ENCODE measurements around the gene NARS2.
"Not testable (repeated sequence)": the region's sequence is repeated elsewhere in the genome, so short reads cannot be mapped to it uniquely, and the experiment has no call there.

NARS2 gene

GRCh38 chr11:78575478-78575877, 814 bp upstream of the NARS2 start:
- DNase-seq (ENCODE audit: low read depth): no peak

DNA sequence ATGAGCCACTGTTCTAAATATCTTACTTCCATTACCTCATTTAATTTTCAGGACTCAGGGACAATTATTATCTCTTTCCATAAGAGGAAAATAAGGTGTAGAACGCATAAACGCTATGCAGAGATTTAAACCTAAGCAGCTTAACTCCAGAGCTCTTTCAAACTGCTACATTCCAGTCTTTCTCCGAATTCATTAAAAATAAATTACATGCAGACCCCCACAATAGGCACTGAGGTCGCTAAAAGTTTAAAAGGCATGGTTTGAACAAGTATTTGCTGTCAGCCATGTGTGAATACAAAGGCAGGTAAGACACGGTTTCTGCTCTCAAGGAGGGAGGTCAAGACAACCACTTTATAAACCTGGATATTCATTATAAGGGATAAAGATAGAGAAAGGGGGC, 983 bp downstream of the NARS2 start:
- DNase-seq (ENCODE audit: low read depth): no peak

DNA sequence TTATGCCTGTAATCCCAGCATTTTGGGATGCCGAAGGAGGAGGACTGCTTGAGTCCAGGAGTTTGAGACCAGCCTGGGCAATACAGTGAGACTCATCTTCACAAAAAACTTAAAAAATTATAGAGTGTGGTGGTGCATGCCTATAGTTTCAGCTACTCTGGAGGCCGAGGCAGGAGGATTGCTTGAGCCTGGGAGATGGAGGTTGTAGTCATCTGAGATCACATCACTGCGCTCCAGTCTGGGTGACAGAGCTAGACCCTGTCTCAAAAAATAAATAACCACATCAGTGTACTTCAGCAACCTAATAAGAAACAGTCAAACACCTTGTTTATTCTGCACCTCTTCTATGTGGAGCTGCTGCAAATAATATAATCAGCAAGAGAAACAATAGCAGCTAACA, 1.4 kb downstream of the NARS2 start:
- DNase-seq (ENCODE audit: low read depth): no peak

DNA sequence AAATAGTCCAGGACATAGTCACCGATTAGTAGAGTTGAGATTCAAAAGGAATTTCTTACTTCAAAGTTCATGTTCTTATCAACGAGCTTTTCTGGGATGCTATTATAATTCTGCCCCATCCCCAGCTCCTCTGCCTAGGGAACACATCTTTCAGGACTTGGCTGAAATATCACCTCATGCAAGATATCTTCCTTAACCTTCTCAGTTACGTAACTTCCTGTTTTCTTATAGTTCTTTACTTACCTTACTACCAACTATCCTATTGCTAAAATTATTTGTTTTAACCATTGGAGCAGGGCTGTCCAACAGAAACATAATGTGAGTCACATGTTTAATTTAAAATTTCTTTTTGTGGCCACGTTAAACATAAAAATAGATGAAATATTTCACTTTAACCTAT, 2.3 kb downstream of the NARS2 start:
- DNase-seq (ENCODE audit: low read depth): no peak

DNA sequence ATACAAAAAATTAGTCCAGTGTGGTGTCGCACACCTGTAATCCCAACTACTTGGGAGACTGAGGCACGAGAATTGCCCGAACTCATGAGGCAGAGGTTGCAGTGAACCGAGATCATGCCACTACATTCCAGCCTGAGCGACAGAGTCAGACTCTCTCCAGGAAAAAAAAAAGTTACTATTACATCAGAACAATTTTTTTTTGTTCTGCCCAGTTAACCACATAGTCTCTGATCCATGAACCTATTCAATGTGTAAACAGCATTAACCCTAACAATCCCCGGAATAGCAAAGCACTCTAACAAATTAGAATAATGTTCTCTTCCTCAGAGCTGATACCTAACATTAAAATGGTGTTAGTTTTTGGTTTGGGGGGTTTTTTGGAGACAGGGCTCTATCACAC, 4.6 kb downstream of the NARS2 start:
- DNase-seq (ENCODE audit: low read depth): no peak

DNA sequence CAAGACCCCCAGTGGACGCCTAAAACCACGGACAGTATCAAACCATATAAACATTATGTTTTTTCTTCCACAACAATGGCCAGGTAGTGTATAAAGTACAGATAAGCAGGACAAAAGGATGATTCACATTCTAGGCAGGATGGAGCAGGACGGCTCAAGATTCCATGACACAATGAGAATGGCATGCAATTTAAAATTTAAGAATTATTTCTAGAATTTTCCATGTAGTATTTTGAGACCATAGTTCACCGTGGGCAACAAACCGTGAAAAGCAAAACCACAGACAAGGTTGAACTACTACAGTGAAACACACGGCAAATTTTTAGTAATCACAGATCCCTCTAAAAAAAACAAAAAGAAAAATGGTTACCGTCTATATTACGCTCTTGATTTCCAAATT, 7.5 kb downstream of the NARS2 start:
- DNase-seq (ENCODE audit: low read depth): peak; percentile 56

GRCh38 chr11:78564490-78565467, 9.9 kb downstream of the NARS2 start:
- peak; percentile 51 for DNase-seq (ENCODE audit: low read depth)

DNA sequence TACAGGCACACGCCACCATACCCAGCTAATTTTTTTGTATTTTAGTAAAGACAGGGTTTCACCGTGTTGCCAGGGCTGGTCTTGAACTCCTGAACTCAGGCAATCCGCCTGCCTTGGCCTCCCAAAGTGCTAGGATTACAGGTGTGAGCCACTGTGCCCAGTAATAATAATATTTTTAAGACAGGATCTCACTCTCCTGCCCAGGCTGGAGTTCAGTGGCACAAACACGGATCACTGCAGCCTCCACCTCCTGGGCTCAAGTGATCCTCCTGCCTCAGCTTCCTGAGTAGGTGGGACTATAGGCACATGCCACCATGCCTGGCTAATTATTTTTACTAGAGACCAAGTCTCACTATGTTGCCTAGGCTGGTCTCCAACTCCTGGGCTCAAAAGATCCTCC, 10.6 kb downstream of the NARS2 start:
- not testable (repeated sequence) for DNase-seq (ENCODE audit: low read depth)

DNA sequence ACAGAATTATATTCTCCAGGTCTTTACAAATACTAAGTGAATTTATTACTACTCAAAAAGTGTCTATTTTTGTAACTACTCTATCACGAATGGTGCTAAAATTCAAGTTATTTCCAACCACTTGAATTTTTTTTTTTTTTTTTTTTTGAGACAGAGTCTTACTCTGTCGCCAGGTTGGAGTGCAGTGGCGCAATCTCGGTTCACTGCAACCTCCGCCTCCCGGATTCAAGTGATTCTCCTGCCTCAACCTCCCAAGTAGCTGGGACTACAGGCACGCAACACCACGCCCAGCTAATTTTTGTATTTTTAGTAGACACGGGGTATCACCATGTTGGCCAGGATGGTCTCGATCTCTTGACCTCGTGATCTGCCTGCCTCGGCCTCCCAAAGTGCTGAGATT, 11.6 kb downstream of the NARS2 start:
- not testable (repeated sequence) for DNase-seq (ENCODE audit: low read depth)

- DNase-seq (ENCODE audit: low read depth): peak; percentile 57
Measured at GRCh38 chr11:78562398-78562797, 12.3 kb downstream of the NARS2 start.

DNA sequence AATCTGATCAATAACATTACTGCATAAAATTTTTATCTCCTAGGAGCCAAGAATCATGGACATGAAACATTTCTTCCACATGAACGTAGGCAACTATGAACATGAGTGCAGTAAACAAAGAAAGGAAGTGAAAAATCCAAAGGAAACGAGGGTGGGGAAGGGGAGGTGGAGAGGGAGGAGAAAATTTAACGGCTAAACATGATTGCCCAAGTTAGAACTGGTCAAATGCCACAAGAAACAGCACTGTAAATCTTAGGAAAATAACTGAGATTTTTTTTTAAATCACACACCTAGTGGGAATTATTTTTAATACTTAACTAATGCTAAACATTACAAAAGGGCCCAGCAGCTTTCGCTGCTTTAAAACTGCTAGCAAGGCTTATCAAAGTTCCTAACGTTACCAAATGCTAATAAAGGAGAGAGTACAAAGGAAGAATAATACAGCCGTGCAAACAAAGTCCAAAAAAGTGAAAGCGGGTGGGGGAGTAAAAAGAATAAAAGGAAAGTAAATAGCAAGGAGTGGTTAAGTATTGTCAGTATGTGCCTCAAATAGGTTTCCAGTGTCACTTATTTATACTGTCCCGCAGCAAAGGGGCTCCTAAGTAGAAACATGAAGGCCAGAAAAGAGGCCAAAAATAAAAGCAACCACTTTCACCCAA, 13.7 kb downstream of the NARS2 start:
- peak; percentile 10 for DNase-seq (ENCODE audit: low read depth)

DNA sequence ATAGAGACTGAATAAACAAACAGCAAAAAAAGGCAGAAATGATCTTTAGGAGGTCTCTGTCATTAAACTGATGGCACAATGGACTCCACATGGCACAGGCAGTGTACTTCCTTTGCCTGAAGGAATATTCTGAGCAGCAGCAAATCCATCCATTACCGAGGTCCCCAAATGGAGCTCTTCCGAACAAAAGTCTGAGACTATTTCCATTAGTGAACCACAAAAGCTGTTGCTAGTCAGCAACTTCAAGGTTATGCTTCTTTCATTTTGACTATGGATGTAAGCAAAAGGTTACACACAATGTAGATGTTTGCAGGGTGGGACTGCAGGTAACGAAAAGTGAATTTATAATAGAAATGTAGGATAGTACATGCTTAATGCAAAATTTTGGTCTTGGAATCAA, 14.5 kb downstream of the NARS2 start:
- DNase-seq (ENCODE audit: low read depth): no peak

DNA sequence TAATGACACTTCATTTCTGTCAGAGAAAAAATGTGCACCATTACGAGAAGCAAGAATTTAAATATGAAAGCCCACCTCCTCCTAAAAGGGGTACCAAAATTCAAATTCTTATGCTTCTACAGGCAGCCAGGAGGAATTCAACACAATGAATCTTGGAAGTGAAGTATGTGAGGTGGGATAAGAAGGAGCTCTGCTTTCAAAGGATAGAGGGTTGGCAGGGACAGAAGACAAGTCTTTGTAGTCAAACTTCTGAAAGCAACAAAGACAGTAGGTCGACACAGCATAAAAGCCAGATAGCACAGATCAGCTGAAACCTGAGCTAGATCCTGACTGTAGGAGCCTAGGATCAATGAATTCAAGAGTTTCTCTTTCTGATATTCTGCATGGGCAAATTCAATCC, 17.4 kb downstream of the NARS2 start:
- no peak for DNase-seq (ENCODE audit: low read depth)

DNA sequence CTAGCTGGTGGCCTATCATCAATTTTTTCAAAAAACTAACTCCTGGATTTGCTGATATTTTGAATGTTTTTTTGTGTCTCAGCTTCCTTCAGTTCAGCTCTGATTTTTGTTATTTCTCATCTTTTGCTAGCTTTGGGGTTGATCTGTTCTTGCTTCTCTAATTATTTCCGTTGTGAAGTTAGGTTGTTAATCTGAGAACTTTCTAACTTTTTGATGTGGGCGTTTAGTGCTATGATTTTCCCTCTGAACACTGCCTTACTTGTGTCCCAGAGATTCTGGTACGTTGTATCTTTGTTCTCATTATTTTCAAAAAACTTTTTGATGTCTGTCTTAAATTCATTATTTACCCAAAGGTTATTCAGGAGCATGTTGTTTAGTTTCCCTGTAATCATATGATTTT, 19.1 kb downstream of the NARS2 start:
- no peak for DNase-seq (ENCODE audit: low read depth)

DNA sequence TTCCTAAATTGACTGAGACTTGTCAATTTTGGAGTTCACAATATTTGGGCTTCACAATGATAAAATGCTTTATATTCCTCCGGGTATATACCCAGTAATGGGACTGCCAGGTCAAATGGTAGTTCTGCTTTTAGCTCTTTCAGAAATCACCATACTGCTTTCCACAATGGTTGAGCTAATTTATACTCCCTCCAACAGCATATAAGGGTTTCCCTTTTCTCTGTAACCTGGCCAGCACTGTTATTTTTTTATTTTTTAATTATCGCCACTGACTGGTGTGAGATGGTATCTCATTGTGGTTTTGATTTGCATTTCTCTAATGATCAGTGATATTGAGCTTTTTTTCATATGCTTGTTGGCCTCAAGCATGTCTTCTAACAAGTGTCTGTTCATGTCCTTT, 21.8 kb downstream of the NARS2 start:
- DNase-seq (ENCODE audit: low read depth): no peak

GRCh38 chr11:78552139-78552538, 22.5 kb downstream of the NARS2 start:
- DNase-seq (ENCODE audit: low read depth): not testable (repeated sequence)

DNA sequence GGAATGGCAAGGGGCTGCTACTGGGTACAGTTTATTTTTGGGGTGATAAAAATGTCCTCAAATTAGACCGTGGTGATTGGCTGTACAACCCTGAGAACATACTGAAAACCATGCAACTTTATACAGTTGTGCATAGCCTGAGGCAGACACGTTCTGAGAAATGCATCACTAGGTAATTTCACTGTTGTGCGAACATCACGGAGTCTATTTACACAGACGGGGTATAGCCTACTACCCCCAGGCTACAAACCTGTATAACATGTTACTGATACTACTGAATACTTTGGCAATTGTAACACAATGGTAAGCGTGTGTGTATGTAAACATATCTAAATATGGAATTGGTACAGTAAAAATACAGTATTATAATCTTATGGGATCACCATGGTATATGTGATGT, 23.6 kb downstream of the NARS2 start:
- DNase-seq (ENCODE audit: low read depth): no peak

GRCh38 chr11:78549624-78550409, 24.8 kb downstream of the NARS2 start:
- no peak for DNase-seq (ENCODE audit: low read depth)

DNA sequence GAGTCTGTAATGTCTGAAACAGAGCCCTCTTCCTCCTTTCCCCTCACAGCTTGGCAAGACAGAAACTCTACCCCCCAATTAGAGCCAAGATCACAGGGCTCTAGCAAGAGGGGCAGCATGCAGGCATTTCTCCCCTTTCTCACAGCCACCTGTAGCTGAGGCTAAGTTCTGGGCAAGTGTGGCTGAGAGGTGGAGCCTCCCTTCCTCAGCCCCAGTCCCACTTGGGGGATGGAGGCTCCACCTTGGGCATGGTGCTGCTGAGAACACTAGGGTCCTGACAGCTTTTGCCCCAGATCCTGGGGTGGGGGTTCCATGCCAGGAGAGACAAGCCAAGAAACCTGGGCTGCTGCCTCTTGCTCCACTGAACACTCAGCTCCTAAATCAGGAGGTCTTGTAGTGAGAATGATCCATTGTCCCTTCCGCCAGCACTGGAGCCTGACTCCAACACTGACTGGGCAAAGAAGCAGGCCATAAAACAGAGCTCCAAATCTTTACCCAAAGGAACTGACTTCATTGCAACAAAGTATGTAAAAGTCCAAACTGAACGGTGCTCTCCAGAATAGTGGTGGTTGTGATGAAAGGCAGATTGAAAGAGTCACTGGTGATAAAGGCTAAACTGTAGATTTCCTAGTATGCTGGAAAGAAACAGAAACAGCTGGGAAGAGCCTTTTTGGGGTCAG, 25.6 kb downstream of the NARS2 start:
- no peak for DNase-seq (ENCODE audit: low read depth)

GRCh38 chr11:78547931-78548705, 26.5 kb downstream of the NARS2 start:
- DNase-seq (ENCODE audit: low read depth): no peak

DNA sequence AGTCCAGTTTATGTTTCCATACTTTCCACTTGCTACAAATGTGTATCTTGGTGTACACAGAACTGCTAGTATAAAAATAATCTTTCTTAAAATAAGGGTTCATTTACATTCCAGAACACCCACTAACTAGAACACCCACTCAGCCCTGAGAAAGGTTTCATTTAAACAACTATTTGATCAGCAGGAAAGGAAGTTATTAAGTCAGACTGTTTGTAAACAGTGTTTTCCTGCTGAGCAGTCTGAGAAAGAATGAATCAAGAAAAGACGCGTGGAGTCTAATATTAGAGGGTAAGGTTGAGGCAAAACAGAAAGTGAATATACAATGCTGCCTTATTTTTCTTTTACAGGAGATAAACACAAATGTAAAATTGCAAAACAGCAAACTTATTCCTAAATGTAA, 32.7 kb downstream of the NARS2 start:
- DNase-seq (ENCODE audit: low read depth): peak; percentile 11

All from fibroblast of gingiva (primary cell).